ENCODE results near the gene SASH1.
A peak's percentile ranks its signal among the peaks of the same experiment; 100 is the strongest.

The SASH1 gene

DNA sequence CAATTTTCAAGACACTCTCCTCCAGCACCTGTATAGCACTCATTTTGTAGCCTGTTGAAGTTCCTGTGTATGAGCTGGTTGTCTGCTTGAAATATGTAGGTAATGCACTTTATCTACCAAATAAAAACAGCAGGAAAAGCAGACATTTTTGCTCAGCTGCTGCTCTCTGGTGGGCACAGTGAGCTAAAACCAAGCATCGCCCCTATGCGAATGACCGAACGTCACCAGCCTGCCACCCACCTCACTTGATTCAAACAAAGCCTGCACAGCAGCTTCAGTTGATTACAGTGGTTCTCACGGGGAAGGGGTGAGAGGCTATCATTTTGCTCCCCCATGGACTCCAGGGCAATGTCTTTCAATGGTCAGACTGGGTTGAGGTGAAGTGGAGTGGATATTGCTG, 185.7 kb downstream of the SASH1 start:
- no peak for DNase-seq

DNA sequence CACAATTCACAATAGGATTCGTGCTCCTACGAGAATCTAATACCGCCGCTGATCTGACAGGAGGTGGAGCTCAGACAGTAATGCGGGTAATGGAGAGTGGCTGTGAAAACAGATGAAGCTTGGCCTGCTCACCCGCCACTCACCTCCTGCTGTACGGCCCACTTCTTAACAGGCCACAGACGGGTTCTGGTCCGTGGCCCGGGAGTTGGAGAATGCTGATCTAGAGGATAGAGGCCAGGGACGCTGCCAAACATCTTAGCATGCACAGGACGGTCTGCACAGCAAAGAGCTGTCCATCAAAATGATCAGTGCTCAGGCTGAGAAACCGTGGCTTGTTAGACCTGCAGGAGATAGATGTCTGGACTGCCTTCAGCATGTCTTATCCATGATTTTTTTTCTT, 186.4 kb downstream of the SASH1 start:
- no peak for DNase-seq

- DNase-seq = no peak
Observed at GRCh38 chr6:148530394-148530953, 187.8 kb downstream of the SASH1 start.

DNA sequence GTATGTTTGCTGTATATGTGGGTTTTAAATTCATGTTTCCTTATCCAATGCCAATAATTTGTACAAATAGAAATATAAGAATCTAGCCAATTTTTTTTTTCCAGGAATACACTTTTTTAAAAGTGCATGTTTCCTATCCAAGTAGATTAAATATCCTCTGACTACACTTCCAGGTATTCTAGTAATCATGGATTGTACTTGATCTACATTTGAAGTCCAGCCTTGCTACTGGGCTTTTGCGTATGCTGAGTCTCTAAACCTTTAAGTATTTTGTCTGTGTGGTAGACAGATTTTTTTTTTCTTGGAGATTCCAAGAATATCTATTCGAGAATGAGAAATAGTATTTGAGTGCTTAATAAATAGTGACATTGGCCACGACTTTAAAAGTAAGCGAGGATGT, 188.3 kb downstream of the SASH1 start:
- DNase-seq = no peak

- no peak for DNase-seq
Observed at GRCh38 chr6:148532698-148533097, 190.1 kb downstream of the SASH1 start.

DNA sequence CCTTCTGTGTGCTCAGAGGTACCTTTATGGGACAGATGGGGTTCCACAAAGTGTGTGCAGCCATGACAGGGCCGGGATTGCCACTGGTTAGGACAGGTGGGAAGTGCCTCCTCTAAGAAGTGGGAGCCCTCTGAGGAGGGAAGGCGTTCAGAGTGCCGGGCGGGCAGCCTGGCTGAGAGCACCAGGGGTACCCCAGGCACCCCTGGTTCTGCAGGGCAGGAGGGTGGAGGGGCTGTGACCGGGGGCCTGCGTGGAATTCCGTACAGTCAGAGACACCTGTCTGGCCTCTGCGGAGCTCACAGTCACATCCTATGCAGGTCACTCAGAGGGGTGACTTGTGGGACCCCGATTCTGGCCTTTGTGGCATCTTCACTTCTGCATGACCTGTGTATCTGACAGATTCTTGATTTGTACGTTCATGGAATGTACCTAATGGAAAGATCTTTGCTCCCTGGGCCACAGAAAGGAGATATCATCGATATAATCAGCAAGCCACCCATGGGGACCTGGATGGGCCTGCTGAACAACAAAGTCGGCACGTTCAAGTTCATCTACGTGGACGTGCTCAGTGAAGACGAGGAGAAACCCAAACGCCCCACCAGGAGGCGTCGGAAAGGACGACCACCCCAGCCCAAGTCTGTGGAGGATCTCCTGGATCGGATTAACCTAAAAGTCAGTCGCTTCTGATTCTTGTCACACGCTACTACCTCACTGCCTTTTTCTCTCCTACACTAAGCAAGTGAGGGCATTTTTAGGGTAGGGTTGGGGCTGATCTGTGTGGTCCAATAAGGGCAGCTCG, 190.9 kb downstream of the SASH1 start:
- no peak for DNase-seq

GRCh38 chr6:148534871-148535270, 192.2 kb downstream of the SASH1 start:
- no peak for DNase-seq

DNA sequence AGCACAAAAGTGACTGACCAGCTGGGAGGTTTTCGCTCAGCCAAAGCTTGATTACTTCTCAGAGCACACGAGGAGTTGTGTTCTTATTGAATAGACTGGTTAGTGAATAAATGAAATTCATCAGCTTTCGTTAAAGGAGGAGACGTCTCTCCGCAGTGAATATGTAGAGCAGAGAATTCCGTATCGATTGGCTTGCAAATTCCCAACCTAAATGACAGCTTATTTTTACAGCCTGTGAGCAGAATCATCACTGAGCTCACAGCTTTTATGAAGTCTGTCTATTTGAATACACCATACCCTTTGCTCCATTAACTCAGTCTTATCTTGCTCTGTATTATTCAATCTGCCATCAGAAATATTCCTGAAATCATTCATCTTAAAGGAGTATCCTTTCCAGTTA, 192.7 kb downstream of the SASH1 start:
- no peak for DNase-seq

DNA sequence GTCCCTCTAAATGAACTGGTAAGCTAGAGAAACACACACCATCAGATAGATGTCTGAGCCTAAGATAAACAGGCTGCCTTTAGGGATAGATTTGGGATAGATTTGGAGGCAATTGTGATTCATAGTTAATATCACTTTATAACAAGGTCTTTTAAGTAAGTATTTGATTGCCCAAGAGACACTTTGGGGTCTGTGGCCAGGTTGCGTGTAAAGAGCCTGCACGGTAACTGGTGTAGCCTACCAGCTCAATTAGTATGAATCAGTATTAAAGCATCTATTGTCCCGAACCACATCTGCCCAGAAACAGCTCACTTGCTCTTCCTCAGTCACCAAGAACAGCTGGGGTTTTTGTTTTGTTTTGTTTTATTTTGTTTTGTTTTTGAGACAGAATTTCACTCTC, 193.3 kb downstream of the SASH1 start:
- DNase-seq = no peak

DNA sequence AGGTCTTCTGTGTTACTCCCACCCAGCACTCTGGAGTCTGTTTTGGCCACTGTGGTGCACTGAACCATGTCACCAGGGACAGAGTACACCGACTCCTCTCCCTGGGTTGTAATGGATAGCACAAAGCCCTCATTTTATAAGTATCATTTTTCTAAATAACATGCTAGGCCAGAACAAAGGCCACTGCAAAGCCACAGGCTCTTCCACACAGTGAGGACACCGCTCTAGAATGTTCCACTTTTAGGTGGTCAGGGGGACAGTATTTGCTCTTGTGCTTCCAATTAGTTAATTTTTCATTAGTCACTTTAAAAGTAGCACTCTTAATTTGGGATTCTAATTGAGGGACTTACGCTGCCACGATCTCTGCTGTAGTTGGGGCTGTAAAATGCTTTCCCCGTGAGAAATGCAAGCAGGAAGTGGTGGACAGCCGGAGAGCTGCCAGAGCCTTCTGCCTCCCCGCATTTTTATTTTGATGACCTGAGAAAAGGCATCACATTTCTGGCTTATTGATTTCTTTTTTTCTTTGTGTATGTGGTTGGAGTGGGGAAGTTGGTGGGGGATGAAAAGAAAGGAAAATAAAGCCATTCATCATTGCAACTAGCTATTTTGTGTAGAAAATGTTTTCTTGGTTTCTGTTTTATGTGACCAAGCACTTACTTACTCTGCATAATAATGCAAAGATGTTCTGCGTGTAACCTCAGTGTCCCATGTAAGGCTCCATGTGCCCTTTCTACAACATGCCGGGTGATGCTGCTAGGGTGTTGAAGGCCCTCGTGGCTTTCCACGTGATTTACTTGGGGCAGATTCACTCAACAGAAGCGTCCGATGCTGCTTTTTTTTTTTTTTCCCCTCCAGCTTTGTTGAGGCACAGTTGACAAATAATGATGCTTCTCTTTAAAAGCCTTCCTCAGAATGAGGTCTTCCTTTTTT, 195.9 kb downstream of the SASH1 start:
- no peak for DNase-seq

DNA sequence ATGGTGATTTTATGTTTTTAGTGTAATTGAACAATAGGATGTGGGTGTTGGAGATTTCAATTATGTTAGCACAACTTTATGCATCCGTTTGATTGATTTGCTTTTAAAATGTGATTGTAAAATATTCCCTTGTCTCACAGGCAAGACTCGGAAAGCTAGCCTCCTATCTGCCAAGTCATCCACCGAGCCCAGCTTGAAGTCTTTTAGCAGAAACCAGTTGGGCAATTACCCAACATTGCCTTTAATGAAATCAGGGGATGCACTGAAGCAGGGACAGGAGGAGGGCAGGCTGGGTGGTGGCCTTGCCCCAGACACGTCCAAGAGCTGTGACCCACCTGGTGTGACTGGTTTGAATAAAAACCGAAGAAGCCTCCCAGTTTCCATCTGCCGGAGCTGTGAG, 200.9 kb downstream of the SASH1 start:
- no peak for DNase-seq

DNA sequence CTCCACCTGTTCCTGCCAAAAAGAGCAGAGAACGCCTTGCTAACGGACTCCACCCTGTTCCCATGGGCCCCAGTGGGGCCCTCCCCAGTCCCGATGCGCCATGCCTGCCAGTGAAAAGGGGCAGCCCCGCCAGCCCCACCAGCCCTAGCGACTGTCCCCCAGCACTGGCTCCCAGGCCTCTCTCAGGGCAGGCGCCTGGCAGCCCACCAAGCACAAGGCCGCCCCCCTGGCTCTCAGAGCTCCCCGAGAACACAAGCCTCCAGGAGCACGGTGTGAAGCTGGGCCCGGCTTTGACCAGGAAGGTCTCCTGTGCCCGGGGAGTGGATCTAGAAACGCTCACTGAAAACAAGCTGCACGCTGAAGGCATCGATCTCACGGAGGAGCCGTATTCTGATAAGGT, 201.8 kb downstream of the SASH1 start:
- DNase-seq = no peak

DNA sequence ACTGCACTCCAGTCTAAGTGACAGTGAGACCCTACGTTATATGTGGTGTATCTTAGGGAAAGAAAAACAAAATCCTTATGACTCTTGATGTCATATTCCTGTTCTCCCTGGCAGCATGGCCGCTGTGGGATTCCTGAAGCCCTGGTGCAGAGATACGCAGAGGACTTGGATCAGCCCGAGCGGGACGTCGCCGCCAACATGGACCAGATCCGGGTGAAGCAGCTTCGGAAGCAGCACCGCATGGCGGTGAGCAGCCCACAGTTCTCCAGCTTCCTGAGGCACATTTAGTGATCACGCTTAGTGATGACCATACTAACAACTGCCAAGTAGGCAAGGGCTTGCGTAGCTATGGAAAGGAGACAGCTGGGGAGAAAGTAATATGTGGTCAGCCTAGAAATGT, 203.3 kb downstream of the SASH1 start:
- DNase-seq = no peak

DNA sequence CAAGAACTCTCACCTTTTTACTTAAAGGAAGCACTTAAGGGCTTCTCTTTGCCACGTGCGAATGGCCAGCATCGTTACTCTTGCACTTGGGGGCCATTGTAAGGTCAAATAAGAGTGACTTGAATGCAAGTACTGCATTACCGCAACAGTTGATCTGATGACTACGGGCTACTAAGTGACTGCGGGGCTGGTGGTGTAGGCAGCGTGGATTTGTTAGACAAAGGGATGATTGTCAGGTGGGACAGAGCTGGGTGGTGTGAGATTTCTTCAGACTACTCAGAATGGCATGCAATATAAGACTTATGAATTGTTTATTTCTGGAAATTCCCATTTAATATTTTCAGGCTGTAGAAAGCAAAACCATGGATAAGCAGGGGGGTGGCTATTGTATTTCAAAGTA, 204.5 kb downstream of the SASH1 start:
- no peak for DNase-seq

DNA sequence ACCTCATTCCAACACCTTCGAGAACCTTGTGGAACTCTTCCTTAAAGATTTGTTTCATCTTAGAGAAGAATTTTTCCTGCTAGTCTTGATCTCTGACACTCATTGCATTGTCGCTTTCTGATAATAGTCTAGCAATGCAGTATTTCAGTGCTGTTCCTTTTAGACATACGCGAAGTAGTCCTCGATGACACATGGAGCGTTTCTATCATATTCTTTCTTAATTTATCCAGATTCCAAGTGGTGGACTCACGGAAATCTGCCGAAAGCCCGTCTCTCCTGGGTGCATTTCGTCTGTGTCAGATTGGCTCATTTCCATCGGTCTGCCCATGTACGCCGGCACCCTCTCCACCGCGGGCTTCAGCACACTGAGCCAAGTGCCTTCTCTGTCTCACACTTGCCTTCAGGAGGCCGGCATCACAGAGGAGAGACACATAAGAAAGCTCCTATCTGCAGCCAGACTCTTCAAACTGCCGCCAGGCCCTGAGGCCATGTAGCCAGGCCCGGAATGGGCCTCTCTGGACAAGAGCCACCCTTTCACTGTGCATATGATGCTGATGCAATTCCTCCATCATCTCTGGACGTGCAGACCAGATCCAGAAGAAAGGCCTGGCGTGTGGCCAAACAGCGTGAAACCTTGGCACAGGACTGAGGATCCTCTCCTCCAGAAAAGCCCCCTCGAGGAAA, 205.6 kb downstream of the SASH1 start:
- DNase-seq = no peak

DNA sequence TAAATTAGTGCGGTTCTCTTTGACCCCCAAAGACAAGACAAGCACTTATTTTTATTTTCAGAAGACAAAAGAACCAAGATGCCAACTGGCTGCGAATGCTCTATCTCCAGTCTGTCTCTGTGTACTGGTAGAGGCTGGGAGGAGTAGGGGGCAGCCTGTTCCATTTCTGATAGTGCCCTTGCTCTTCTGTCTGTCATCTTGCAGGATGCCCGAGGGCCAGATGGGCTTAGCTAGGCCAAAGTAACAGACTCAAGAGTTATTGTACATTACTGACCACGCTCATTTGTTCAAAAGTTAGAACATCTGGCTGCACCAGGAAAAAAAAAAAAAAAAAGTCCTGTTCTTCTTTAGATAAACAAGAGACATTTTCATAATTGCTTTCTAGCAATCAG, 206.1 kb downstream of the SASH1 start:
- no peak for DNase-seq

DNA sequence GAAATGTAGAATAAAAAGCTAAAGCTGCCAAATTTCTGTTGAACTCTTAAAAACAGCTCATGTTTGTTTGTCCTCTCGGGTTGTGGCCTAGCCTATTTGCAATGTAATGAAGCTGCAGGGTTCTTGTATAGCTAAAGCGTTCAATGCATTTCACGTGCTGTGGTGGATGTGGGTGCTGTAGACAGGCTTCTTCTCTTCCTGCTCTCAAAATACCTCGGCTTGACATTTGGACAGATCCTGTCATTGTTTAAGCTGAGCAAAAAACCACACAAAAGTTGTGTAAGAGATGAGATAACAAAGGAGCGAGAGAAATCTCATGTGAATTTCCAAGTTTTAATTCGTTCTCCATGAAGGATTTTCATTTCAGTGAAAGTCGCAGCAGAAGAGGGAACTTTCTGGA, 207.9 kb downstream of the SASH1 start:
- no peak for DNase-seq

- no peak for DNase-seq
Observed at GRCh38 chr6:148551226-148551625, 208.6 kb downstream of the SASH1 start.

GRCh38 chr6:148556410-148556809, 213.8 kb downstream of the SASH1 start:
- DNase-seq = no peak

GRCh38 chr6:148557796-148558321, 215.2 kb downstream of the SASH1 start:
- no peak for DNase-seq

DNA sequence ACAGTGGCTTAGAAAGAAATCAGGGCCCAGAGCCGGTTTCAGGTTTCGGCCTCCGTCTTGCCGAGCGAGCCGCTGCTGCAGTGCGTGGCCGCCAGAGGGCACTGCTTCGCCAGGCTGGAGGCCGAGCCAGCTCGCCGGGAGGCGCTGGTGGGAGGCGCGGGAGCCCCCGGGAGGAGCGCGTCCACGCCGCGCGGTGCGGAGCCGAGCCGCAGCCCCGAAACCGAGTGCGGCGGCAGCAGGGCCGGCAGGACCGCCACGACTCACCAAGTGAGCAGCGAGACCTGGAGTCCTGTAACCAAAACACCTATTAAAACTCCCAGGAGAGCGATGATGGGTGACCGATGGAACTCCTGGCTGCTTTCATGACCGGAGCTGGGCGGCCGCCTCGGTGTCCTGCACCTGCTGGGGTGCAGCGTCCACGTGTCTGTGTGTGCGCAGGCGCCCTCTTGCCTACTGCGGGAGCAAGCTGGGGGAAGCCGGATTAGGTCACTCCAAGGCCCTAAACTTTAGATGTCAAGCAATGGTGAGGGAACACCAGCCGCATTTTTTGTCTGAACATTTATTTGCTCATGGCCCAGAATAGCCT, 217.3 kb downstream of the SASH1 start:
- peak in 1 of 2 experiments; percentile 39 for DNase-seq

GRCh38 chr6:148561629-148562028, 219.0 kb downstream of the SASH1 start:
- DNase-seq = no peak

- DNase-seq = no peak
Observed at GRCh38 chr6:148563066-148563465, 220.4 kb downstream of the SASH1 start.

All from NCI-H187 (cell line).